Measurements from ENCODE around the gene OSBPL9. TPM values are rescaled to one million over a fixed set of nuclear protein-coding genes. Genes with fewer than 3 reads are reported as not detected.

OSBPL9 gene
- total RNA-seq, 1 experiment from 2014 or later: 52.6 TPM

DNA sequence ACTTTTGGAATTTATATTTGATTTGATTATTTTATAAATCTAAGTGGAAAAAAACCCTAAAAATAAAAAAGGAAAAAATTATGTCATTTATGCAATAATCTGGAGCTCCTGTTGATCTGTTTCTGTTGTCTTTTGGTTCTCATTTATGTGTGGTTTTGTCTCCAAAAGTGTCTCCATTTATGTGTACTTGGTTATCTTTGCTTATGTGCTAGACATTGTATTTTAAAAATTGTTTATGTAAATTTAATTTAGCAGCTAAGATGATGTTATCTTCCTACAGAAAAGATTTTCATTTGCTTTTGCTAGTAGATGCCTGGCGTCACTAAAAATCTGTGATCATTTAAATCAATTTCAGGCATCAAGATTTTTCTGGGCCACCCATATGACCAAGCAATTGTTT lies 95.7 kb downstream of the OSBPL9 start:
- H3K9me2 ChIP-seq (ENCODE audit: insufficient read depth): no peaks in the 10 kb centered on the region
- no peak overlapping the region for H3K4me2 ChIP-seq (ENCODE audit: low read length)
- DNase-seq (ENCODE audit: low read depth, low spot score) (no peak), ATAC-seq (no peak)
- no peak for TF ChIP-seq EGR1 (IDR thresholded peaks at IDR 0.05; ENCODE audit: low read depth)
- TF ChIP-seq, protein P1, sequence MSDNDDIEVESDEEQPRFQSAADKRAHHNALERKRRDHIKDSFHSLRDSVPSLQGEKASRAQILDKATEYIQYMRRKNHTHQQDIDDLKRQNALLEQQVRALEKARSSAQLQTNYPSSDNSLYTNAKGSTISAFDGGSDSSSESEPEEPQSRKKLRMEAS (IDR thresholded peaks at IDR 0.05): no peak
- TF ChIP-seq, protein P2, sequence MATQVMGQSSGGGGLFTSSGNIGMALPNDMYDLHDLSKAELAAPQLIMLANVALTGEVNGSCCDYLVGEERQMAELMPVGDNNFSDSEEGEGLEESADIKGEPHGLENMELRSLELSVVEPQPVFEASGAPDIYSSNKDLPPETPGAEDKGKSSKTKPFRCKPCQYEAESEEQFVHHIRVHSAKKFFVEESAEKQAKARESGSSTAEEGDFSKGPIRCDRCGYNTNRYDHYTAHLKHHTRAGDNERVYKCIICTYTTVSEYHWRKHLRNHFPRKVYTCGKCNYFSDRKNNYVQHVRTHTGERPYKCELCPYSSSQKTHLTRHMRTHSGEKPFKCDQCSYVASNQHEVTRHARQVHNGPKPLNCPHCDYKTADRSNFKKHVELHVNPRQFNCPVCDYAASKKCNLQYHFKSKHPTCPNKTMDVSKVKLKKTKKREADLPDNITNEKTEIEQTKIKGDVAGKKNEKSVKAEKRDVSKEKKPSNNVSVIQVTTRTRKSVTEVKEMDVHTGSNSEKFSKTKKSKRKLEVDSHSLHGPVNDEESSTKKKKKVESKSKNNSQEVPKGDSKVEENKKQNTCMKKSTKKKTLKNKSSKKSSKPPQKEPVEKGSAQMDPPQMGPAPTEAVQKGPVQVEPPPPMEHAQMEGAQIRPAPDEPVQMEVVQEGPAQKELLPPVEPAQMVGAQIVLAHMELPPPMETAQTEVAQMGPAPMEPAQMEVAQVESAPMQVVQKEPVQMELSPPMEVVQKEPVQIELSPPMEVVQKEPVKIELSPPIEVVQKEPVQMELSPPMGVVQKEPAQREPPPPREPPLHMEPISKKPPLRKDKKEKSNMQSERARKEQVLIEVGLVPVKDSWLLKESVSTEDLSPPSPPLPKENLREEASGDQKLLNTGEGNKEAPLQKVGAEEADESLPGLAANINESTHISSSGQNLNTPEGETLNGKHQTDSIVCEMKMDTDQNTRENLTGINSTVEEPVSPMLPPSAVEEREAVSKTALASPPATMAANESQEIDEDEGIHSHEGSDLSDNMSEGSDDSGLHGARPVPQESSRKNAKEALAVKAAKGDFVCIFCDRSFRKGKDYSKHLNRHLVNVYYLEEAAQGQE (IDR thresholded peaks at IDR 0.05; ENCODE audit: low read depth): no peak
- TF ChIP-seq CEBPB (IDR thresholded peaks at IDR 0.05; ENCODE audit: low read depth): no peak
- no peak for TF ChIP-seq TCF7L2 (IDR thresholded peaks at IDR 0.05; ENCODE audit: borderline replicate concordance, extremely low read depth, insufficient read depth, insufficient read length)
- TF ChIP-seq, protein P3, sequence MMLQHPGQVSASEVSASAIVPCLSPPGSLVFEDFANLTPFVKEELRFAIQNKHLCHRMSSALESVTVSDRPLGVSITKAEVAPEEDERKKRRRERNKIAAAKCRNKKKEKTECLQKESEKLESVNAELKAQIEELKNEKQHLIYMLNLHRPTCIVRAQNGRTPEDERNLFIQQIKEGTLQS (IDR thresholded peaks at IDR 0.05): no peak
- no peak for TF ChIP-seq JUND (IDR thresholded peaks at IDR 0.05)
- TF ChIP-seq YY1 (IDR thresholded peaks at IDR 0.05; ENCODE audit: extremely low read depth, insufficient replicate concordance, low read depth, low read length): no peak
- no peak for TF ChIP-seq POLR2A (IDR thresholded peaks at IDR 0.05; ENCODE audit: borderline replicate concordance, extremely low read depth, insufficient read depth, insufficient read length)
- no peak for TF ChIP-seq FOSL1 (IDR thresholded peaks at IDR 0.05; ENCODE audit: low read depth)
- no peak for TF ChIP-seq POLR2AphosphoS5 (IDR thresholded peaks at IDR 0.05; ENCODE audit: low read depth, low read length)
- TF ChIP-seq, protein P4, sequence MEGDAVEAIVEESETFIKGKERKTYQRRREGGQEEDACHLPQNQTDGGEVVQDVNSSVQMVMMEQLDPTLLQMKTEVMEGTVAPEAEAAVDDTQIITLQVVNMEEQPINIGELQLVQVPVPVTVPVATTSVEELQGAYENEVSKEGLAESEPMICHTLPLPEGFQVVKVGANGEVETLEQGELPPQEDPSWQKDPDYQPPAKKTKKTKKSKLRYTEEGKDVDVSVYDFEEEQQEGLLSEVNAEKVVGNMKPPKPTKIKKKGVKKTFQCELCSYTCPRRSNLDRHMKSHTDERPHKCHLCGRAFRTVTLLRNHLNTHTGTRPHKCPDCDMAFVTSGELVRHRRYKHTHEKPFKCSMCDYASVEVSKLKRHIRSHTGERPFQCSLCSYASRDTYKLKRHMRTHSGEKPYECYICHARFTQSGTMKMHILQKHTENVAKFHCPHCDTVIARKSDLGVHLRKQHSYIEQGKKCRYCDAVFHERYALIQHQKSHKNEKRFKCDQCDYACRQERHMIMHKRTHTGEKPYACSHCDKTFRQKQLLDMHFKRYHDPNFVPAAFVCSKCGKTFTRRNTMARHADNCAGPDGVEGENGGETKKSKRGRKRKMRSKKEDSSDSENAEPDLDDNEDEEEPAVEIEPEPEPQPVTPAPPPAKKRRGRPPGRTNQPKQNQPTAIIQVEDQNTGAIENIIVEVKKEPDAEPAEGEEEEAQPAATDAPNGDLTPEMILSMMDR (IDR thresholded peaks at IDR 0.05 in 2 of 3, conservative IDR thresholded peaks at IDR 0.05 in 1 of 3; ENCODE audit: borderline replicate concordance in 1 of 3, insufficient read depth in 1 of 3, low read depth in 2 of 3, low read length in 2 of 3): no peak
- no peaks in the 10 kb centered on the region for H3K27me3 ChIP-seq (ENCODE audit: insufficient read depth, low read length)
- BruUV-seq (replicated peaks): no TSS peak
- H2AFZ ChIP-seq (ENCODE audit: low read depth, low read length, poor library complexity, severe bottlenecking): no peak overlapping the region
- ChIA-PET CTCF (no interaction called here), POLR2A (no interaction called here), RAD21 (ENCODE audit: low non-redundant PET in 1 of 2, low total read pairs in 2 of 2, uncharacterized antibody in 2 of 2, unreplicated experiment in 2 of 2) (no interaction called here)
- no peaks in the 10 kb centered on the region; the same call in 1 of the 2 replicates for H4K20me1 ChIP-seq (ENCODE audit: insufficient read depth)
- H3K4me1 ChIP-seq (ENCODE audit: control insufficient read depth in 1 of 2, insufficient read depth in 2 of 2, low read length in 2 of 2): no peaks in the 10 kb centered on the region
- no peaks in the 10 kb centered on the region for H3K36me3 ChIP-seq (ENCODE audit: control insufficient read depth in 1 of 2, insufficient read depth in 2 of 2, low read length in 2 of 2)
- H3K79me2 ChIP-seq (ENCODE audit: insufficient read depth, low read length): peaks cover 3% of the 10 kb centered on the region; the same call in 1 of the 2 replicates
- H3K4me3 ChIP-seq (replicated peaks in 1 of 2; ENCODE audit: low read depth in 1 of 2, low read length in 2 of 2): no peak overlapping the region
- no peak overlapping the region for H3K9ac ChIP-seq (ENCODE audit: low read length)
- no peak overlapping the region for H3K27ac ChIP-seq (ENCODE audit: low read depth, low read length)
- no peaks in the 10 kb centered on the region for H3K9me3 ChIP-seq (ENCODE audit: control insufficient read depth in 1 of 2, insufficient read depth in 1 of 2, low read depth in 1 of 2, low read length in 2 of 2)
- intact Hi-C loops (cut with micrococcal nuclease): no loop called here
